HepG2 (cell line): ENCODE data around the gene GCC1. TPM values are rescaled to one million over a fixed set of nuclear protein-coding genes. Genes with fewer than 3 reads are reported as not detected.

Experiments used
- BCL3 ChIP-seq: sonication (generic); formaldehyde crosslinking; IDR thresholded peaks from 2 replicates; pipeline ENCODE4 v1.5.1; 2020; ENCODE audit warnings: mild to moderate bottlenecking, missing genetic modification reagents, moderate library complexity
- CBFB ChIP-seq: sonication (generic); formaldehyde crosslinking; IDR thresholded peaks from 2 replicates; pipeline ENCODE4 v1.4.0; 2020; ENCODE audit warnings: missing genetic modification reagents
- CEBPZ ChIP-seq: IDR thresholded peaks from 2 replicates; pipeline ENCODE4 v1.6.1; 2012; ENCODE audit warnings: low read length, improper control_type of control experiment
- ESRRA ChIP-seq: sonication (generic); formaldehyde crosslinking; IDR thresholded peaks from 2 replicates; pipeline ENCODE4 v1.5.1; 2020; ENCODE audit warnings: mild to moderate bottlenecking, low read depth, missing genetic modification reagents
- FOXO4 ChIP-seq: sonication (generic); formaldehyde crosslinking; conservative IDR thresholded peaks from 2 replicates; pipeline ENCODE4 v1.8.1; 2023; ENCODE audit warnings: missing genetic modification reagents
- FOXP4 ChIP-seq: sonication (generic); formaldehyde crosslinking; IDR thresholded peaks from 2 replicates; pipeline ENCODE4 v1.4.0; 2020; ENCODE audit warnings: missing genetic modification reagents
- KLF11 ChIP-seq: IDR thresholded peaks from 2 replicates; pipeline ENCODE4 v1.6.1; 2016; ENCODE audit warnings: missing compliant biosample characterization
- ZBTB38 ChIP-seq: sonication (generic); formaldehyde crosslinking; IDR thresholded peaks from 2 replicates; pipeline ENCODE4 v1.5.1; 2020; ENCODE audit warnings: mild to moderate bottlenecking, missing genetic modification reagents
- ZBTB4 ChIP-seq: sonication (generic); formaldehyde crosslinking; IDR thresholded peaks from 2 replicates; pipeline ENCODE4 v1.4.0; 2020; ENCODE audit warnings: missing genetic modification reagents, mild to moderate bottlenecking, borderline replicate concordance
- ZNF275 ChIP-seq: sonication (generic); formaldehyde crosslinking; IDR thresholded peaks from 2 replicates; pipeline ENCODE4 v1.8.0; 2022; ENCODE audit warnings: missing genetic modification reagents, mild to moderate bottlenecking, inconsistent platforms, borderline replicate concordance
- ZNF292 ChIP-seq: sonication (generic); formaldehyde crosslinking; IDR thresholded peaks from 2 replicates; pipeline ENCODE4 v1.8.1; 2022; ENCODE audit warnings: mild to moderate bottlenecking, low read depth, missing genetic modification reagents, borderline replicate concordance
- ZNF333 ChIP-seq: sonication (generic); formaldehyde crosslinking; IDR thresholded peaks from 2 replicates; pipeline ENCODE4 v1.4.0; 2020; ENCODE audit warnings: mild to moderate bottlenecking, missing genetic modification reagents, borderline replicate concordance
- ZNF501 ChIP-seq: sonication (generic); formaldehyde crosslinking; IDR thresholded peaks from 2 replicates; pipeline ENCODE4 v1.5.1; 2020; ENCODE audit warnings: mild to moderate bottlenecking, moderate library complexity, missing genetic modification reagents
- ZSCAN20 ChIP-seq: sonication (generic); formaldehyde crosslinking; IDR thresholded peaks from 2 replicates; pipeline ENCODE4 v1.4.0; 2020; ENCODE audit warnings: missing genetic modification reagents, mild to moderate bottlenecking, borderline replicate concordance
- ZSCAN21 ChIP-seq: sonication (generic); formaldehyde crosslinking; IDR thresholded peaks from 2 replicates; pipeline ENCODE4 v1.8.0; 2022; ENCODE audit warnings: mild to moderate bottlenecking, missing genetic modification reagents, moderate library complexity, borderline replicate concordance
- polyA plus RNA-seq, 8 experiments: library from polyadenylated mRNA; depleted of rRNA in 3 of 8; stranded (reverse) in 7 of 8; unstranded in 1 of 8; fragments of >200 nt; fragmentation: Illumina TruSeq in 4 of 8; extraction: Trizol in 4 of 8; gene quantifications; 2 replicates each; pipeline versions ENCODE4 v1.2.1 to v1.2.3, GENCODE V29; 2011 to 2016; ENCODE audit warnings: low read depth in 4 of 8, missing spikeins in 1 of 8, mixed read lengths in 1 of 8; ENCODE audit not compliant: insufficient read depth in 1 of 8
- total RNA-seq, 5 experiments: library from RNA; depleted of rRNA; stranded (reverse); fragments of >200 nt; fragmentation: Illumina TruSeq; extraction: Trizol; gene quantifications; 2 replicates each; pipeline ENCODE4 v1.2.3, GENCODE V29; 2016; ENCODE audit warnings: low read depth in 1 of 5

The GCC1 gene
- total and polyA plus RNA-seq, 2 of the 13 experiments (the other 11 are each of a cell fraction or from before 2014, with no cell fraction given): 2.5 to 15.3 TPM

GRCh38 chr7:127582361-127582760, 3.0 kb downstream of the GCC1 start (continued):
- TF ChIP-seq FOXP4: peak; percentile 48; the same call in 1 of the 2 replicates
- peak; percentile 98 for TF ChIP-seq ZNF292 (CRISPR knock-in tag)
- no peak for TF ChIP-seq KLF11 (CRISPR knock-in tag)
- no peak for TF ChIP-seq FOXO4 (CRISPR knock-in tag)
- TF ChIP-seq ZBTB38 (CRISPR knock-in tag): peak; percentile 83
- TF ChIP-seq ZNF275 (CRISPR knock-in tag): no peak
- TF ChIP-seq ZNF333 (CRISPR knock-in tag): no peak
- TF ChIP-seq ESRRA (CRISPR knock-in tag): peak; percentile 74; the same call in 1 of the 2 replicates
- TF ChIP-seq ZNF501 (CRISPR knock-in tag): no peak
- 0 out of 2 replicates have a peak, but pooled peaks have one; percentile 29 for TF ChIP-seq ZBTB4 (CRISPR knock-in tag)
- no peak for TF ChIP-seq ZSCAN20 (CRISPR knock-in tag)
- no peak for TF ChIP-seq CBFB
- no peak for TF ChIP-seq BCL3 (CRISPR knock-in tag)
- 0 out of 2 replicates have a peak, but pooled peaks have one; percentile 18 for TF ChIP-seq ZSCAN21 (CRISPR knock-in tag)
- TF ChIP-seq CEBPZ: no peak
